ENCODE measurements around the gene LBR. TPM values are rescaled to one million over a fixed set of nuclear protein-coding genes. Genes with fewer than 3 reads are reported as not detected.
A peak's percentile ranks its signal among the peaks of the same experiment; 100 is the strongest.

Gene LBR
- total RNA-seq, 1 experiment from 2014 or later, result 60.9 TPM

DNA sequence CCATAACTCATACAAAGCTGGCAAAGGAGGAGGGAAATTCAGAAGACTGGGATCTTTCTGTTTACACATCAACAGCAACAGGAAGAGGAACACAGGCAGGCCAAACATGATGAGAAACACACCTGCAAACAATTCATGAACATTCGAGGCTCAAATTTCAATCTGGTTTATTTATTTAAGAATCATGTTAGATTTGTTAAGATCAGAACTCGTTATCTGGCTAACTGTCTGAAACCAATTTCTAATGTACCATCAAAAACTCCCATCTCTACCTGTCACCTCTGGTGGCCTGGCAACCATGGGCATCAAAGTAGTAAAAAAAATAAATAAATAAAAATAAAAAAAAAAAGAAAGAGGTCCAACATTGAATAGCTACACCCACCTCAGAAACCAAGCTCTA is 9.8 kb downstream of the LBR start:
- H4K5ac ChIP-seq (ENCODE audit: insufficient read length, low read depth, low read length), result no peak overlapping the region
- no peaks in the 10 kb centered on the region for H4K20me1 ChIP-seq (ENCODE audit: control insufficient read depth, insufficient read depth, insufficient read length)
- no peaks in the 10 kb centered on the region for H3K27me3 ChIP-seq (ENCODE audit: insufficient read depth, low read length)
- no peaks in the 10 kb centered on the region for H3K9me3 ChIP-seq (ENCODE audit: control insufficient read depth, low read depth, low read length)
- no CpG with 5 or more reads among the region's 2 CpGs for WGBS (ENCODE audit: extremely low coverage, insufficient read length, low lambda C conversion rate)
- H3K4ac ChIP-seq (ENCODE audit: low read depth, low read length), result no peak overlapping the region
- no peak overlapping the region for H2BK15ac ChIP-seq (ENCODE audit: low read depth, low read length)
- no peaks in the 10 kb centered on the region for H3K23me2 ChIP-seq (ENCODE audit: insufficient read length, low read depth, low read length, poor library complexity, severe bottlenecking)
- Mint-ChIP-seq H3K4me1 (peaks cover 10 to 11% of the 10 kb centered on the region in 2 experiments), H3K27ac (0 out of 7 replicates have a peak overlapping the region, but pooled peaks of 1 of the 3 experiments have one; percentile 34), H3K36me3 (ENCODE audit: insufficient read depth in 1 of 3, low read depth in 3 of 3) (peaks cover 22 to 47% (median 46%) of the 10 kb centered on the region in 3 experiments; a peak in 6 of 7 replicates), H3K9me3 (no peaks in the 10 kb centered on the region), H3K4me3 (no peak overlapping the region), H3K27me3 (ENCODE audit: low read depth) (no peaks in the 10 kb centered on the region)
- no peak overlapping the region for H3K14ac ChIP-seq (ENCODE audit: insufficient read depth, low read length)
- H2AFZ ChIP-seq (ENCODE audit: low read length), result no peak overlapping the region
- H3K56ac ChIP-seq (ENCODE audit: insufficient read length, low read depth, low read length), result no peak overlapping the region
- no peak overlapping the region for H4K91ac ChIP-seq (ENCODE audit: insufficient read length, low read depth, low read length)
- H2BK20ac ChIP-seq (ENCODE audit: low read depth, low read length, poor library complexity, severe bottlenecking), result no peak overlapping the region
- no peak overlapping the region for H3K4me2 ChIP-seq (ENCODE audit: insufficient read depth, insufficient read length, low read length)
- H3T11ph ChIP-seq (ENCODE audit: low read length), result no peak overlapping the region
- H2BK12ac ChIP-seq (ENCODE audit: insufficient read length, low read depth, low read length), result no peak overlapping the region
- H3K79me1 ChIP-seq (ENCODE audit: insufficient read depth, low read depth, low read length, poor library complexity, severe bottlenecking), result peaks cover 2% of the 10 kb centered on the region
- H2BK120ac ChIP-seq (ENCODE audit: low read depth, low read length, poor library complexity, severe bottlenecking), result no peak overlapping the region
- no peak for DNase-seq
- H3K27ac ChIP-seq (ENCODE audit: insufficient read length, low read depth, low read length), result no peak overlapping the region
- no peak overlapping the region for H2AK5ac ChIP-seq (ENCODE audit: insufficient read length, low read length)
- no peak overlapping the region for H3K18ac ChIP-seq (ENCODE audit: insufficient read length, low read depth, low read length)
- H3K4me1 ChIP-seq (ENCODE audit: insufficient read depth, low read length), result no peaks in the 10 kb centered on the region
- no peak overlapping the region for H3K9ac ChIP-seq (ENCODE audit: extremely low read depth, insufficient read length, low read length)
- H4K8ac ChIP-seq (replicated peaks; ENCODE audit: insufficient read length, low read depth, low read length), result no peak overlapping the region
- H2BK5ac ChIP-seq (ENCODE audit: insufficient read length, low read length), result no peak overlapping the region
- H3K79me2 ChIP-seq (ENCODE audit: insufficient read depth, low read length), result peaks cover 2% of the 10 kb centered on the region; the same call in 1 of the 2 replicates
- H3K23ac ChIP-seq (ENCODE audit: insufficient read length, low read depth, low read length), result no peak overlapping the region
- TF ChIP-seq, protein P1, sequence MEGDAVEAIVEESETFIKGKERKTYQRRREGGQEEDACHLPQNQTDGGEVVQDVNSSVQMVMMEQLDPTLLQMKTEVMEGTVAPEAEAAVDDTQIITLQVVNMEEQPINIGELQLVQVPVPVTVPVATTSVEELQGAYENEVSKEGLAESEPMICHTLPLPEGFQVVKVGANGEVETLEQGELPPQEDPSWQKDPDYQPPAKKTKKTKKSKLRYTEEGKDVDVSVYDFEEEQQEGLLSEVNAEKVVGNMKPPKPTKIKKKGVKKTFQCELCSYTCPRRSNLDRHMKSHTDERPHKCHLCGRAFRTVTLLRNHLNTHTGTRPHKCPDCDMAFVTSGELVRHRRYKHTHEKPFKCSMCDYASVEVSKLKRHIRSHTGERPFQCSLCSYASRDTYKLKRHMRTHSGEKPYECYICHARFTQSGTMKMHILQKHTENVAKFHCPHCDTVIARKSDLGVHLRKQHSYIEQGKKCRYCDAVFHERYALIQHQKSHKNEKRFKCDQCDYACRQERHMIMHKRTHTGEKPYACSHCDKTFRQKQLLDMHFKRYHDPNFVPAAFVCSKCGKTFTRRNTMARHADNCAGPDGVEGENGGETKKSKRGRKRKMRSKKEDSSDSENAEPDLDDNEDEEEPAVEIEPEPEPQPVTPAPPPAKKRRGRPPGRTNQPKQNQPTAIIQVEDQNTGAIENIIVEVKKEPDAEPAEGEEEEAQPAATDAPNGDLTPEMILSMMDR (conservative IDR thresholded peaks at IDR 0.05), result no peak
